ENCODE results near the gene ORM2.

The ORM2 gene

DNA sequence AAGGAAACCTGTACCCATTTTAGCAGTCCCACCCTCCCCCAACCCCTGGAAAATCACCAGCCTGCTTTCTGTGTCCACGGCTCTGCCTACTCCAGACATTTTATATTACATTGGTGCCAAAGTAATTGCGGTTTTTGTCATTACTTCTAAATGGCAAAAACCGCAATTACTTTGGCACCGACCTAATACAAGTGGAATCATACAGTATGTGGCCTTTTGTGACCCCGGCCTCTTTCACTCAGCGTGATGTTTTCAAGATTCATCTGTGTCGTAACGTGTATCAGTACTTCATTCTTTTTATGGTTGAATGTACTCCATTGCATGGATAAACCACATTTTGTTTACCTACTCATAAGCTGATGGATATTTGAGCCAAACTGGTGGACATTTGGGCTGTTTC, 16.5 kb upstream of the ORM2 start:
- no peak for TF ChIP-seq EZH2phosphoT487 (IDR thresholded peaks at IDR 0.05; ENCODE audit: borderline replicate concordance)
- H2AFZ ChIP-seq (ENCODE audit: low read length) = no peak overlapping the region
- H3K4me2 ChIP-seq (ENCODE audit: low read depth, low read length, poor library complexity, severe bottlenecking) = no peak overlapping the region
- no peaks in the 10 kb centered on the region for H3K9me2 ChIP-seq (replicated peaks; ENCODE audit: low read depth, low read length)
- no peaks in the 10 kb centered on the region for H3K9me3 ChIP-seq (ENCODE audit: insufficient read depth, low read depth, low read length)
- H3K4me1 ChIP-seq (ENCODE audit: insufficient read depth, low read length, poor library complexity, severe bottlenecking) = no peaks in the 10 kb centered on the region
- no peaks in the 10 kb centered on the region for H3K79me2 ChIP-seq (ENCODE audit: insufficient read depth, low read length)
- H3K9ac ChIP-seq (ENCODE audit: low read depth, low read length, poor library complexity, severe bottlenecking) = no peak overlapping the region
- no peaks in the 10 kb centered on the region for H3K27me3 ChIP-seq (ENCODE audit: insufficient read depth, low read length, poor library complexity, severe bottlenecking)
- H3K4me3 ChIP-seq (ENCODE audit: low read length, poor library complexity, severe bottlenecking) = no peak overlapping the region
- H3K36me3 ChIP-seq (ENCODE audit: insufficient read depth, low read length) = no peaks in the 10 kb centered on the region
- H3F3A ChIP-seq (ENCODE audit: low read depth) = no peaks in the 10 kb centered on the region
- no peaks in the 10 kb centered on the region for H4K20me1 ChIP-seq (ENCODE audit: insufficient read depth, low read length, poor library complexity, severe bottlenecking)

DNA sequence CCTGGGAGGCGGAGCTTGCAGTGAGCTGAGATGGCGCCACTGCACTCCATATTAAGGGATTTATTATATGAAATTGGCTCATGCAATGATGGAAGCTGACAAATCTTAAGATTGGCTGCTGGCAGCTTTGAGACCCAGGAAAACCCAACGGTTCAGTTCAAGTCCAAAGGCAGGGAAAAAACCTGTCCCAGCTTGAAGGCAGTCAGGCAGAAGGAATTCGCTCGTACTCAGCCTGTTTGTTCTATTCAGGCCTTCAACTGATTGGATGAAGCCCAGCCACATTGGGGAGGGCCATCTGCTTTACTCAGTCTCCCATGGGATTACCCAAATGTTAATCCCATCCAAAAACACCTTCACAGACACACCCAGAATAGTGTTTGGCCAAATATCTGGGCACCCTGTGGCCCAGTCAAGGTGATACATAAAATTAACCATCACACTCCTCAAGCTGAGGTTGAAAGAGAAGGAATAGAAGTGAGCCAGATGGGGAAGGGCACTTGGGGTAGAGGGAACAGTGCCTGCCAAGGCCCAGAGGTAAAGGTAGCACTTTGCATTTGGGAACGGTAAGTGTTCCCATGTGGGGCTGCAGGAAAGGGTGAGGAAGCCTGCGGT, 15.3 kb upstream of the ORM2 start:
- Histone ChIP-seq H4K20me1 (ENCODE audit: insufficient read depth, low read length, poor library complexity, severe bottlenecking) (no peaks in the 10 kb centered on the region), H3K36me3 (ENCODE audit: insufficient read depth, low read length) (no peaks in the 10 kb centered on the region), H3K79me2 (ENCODE audit: insufficient read depth, low read length) (no peaks in the 10 kb centered on the region), H3K9me2 (replicated peaks; ENCODE audit: low read depth, low read length) (no peaks in the 10 kb centered on the region), H3K4me1 (ENCODE audit: insufficient read depth, low read length, poor library complexity, severe bottlenecking) (no peaks in the 10 kb centered on the region), H2AFZ (ENCODE audit: low read length) (no peak overlapping the region), H3F3A (ENCODE audit: low read depth) (no peaks in the 10 kb centered on the region), H3K27me3 (ENCODE audit: insufficient read depth, low read length, poor library complexity, severe bottlenecking) (no peaks in the 10 kb centered on the region), H3K9me3 (ENCODE audit: insufficient read depth, low read depth, low read length) (no peaks in the 10 kb centered on the region), H3K4me2 (ENCODE audit: low read depth, low read length, poor library complexity, severe bottlenecking) (no peak overlapping the region), H3K4me3 (ENCODE audit: low read length, poor library complexity, severe bottlenecking) (no peak overlapping the region), H3K9ac (ENCODE audit: low read depth, low read length, poor library complexity, severe bottlenecking) (no peak overlapping the region)
- no peak for TF ChIP-seq EZH2phosphoT487 (IDR thresholded peaks at IDR 0.05; ENCODE audit: borderline replicate concordance)
- TF ChIP-seq, protein P1, sequence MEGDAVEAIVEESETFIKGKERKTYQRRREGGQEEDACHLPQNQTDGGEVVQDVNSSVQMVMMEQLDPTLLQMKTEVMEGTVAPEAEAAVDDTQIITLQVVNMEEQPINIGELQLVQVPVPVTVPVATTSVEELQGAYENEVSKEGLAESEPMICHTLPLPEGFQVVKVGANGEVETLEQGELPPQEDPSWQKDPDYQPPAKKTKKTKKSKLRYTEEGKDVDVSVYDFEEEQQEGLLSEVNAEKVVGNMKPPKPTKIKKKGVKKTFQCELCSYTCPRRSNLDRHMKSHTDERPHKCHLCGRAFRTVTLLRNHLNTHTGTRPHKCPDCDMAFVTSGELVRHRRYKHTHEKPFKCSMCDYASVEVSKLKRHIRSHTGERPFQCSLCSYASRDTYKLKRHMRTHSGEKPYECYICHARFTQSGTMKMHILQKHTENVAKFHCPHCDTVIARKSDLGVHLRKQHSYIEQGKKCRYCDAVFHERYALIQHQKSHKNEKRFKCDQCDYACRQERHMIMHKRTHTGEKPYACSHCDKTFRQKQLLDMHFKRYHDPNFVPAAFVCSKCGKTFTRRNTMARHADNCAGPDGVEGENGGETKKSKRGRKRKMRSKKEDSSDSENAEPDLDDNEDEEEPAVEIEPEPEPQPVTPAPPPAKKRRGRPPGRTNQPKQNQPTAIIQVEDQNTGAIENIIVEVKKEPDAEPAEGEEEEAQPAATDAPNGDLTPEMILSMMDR (conservative IDR thresholded peaks at IDR 0.05; ENCODE audit: low read length) = no peak

DNA sequence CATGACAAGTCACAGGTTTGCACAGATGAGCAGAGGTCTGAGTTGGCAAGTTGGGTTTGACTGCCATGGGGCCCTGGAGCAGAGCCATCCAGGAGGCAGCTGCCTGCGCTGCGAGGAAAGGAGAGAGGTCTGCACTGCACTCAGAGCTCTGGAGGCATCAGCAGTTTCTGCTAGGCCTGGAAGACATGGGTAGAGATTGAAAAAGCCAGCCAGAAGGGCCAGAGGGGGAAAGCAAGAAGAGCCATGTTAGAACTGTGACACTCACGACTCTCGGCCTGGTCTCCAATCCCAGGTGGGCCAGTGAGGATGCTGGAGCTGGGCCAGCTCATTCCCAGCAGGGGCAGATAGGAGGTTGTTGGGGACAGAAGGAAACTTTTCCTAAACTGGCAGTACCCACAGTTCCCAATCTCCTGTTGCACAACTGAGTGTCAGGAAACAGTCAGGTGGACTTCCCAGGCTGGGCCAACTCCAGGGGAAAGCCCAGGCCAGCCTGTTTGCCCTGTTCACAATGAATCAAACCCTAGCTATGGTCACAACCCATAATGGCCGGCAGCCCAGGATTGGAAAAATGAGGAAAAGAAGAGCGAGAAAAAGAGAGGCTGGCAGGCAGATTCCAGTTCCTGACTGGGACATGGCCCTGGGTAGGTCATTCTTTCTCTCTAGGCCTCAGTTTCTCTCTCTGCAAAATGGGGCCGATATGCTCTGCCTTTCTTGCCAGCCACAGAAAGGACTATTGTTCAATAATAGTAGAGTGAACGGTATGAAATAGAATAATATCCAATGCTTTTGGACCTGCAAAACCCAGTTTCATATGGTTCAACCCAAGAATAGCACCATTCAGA, 14.6 kb upstream of the ORM2 start:
- H3K9me3 ChIP-seq (ENCODE audit: insufficient read depth, low read depth, low read length) = no peaks in the 10 kb centered on the region
- TF ChIP-seq EZH2phosphoT487 (IDR thresholded peaks at IDR 0.05; ENCODE audit: borderline replicate concordance) = no peak
- TF ChIP-seq, protein P1 (conservative IDR thresholded peaks at IDR 0.05; ENCODE audit: low read length) = no peak
- H3F3A ChIP-seq (ENCODE audit: low read depth) = no peaks in the 10 kb centered on the region

More for the DNA sequence above, 14.6 kb upstream of the ORM2 start:
- Histone ChIP-seq H3K36me3 (ENCODE audit: insufficient read depth, low read length) (no peaks in the 10 kb centered on the region), H2AFZ (ENCODE audit: low read length) (no peak overlapping the region), H3K79me2 (ENCODE audit: insufficient read depth, low read length) (no peaks in the 10 kb centered on the region), H3K4me2 (ENCODE audit: low read depth, low read length, poor library complexity, severe bottlenecking) (no peak overlapping the region), H3K4me1 (ENCODE audit: insufficient read depth, low read length, poor library complexity, severe bottlenecking) (no peaks in the 10 kb centered on the region), H3K9ac (ENCODE audit: low read depth, low read length, poor library complexity, severe bottlenecking) (no peak overlapping the region), H3K9me2 (replicated peaks; ENCODE audit: low read depth, low read length) (no peaks in the 10 kb centered on the region), H3K4me3 (ENCODE audit: low read length, poor library complexity, severe bottlenecking) (no peak overlapping the region), H3K27me3 (ENCODE audit: insufficient read depth, low read length, poor library complexity, severe bottlenecking) (no peaks in the 10 kb centered on the region), H4K20me1 (ENCODE audit: insufficient read depth, low read length, poor library complexity, severe bottlenecking) (no peaks in the 10 kb centered on the region)

All from Loucy (cell line).